ENCODE data around the gene ERC2.

The ERC2 gene

DNA sequence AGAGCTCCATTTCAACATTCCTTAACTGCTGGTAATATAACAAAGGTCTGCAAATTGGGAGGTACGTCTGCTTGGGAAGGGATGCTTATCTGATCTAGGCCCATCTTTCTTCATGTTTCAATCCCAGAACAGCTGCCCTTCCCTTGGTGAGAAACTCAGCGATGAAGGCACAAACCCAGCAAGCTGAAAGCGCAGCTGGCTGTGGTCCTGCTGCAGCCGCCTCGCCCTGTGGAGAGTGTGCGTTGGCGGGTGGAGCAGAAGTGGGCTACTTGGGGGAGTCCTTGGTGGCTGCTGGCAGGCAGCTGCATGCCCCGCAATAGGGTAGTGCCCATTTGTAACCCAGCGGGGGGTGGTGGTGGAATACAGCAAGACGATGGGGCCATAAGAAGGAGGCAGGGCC is 820.6 kb downstream of the ERC2 start:
- H3K4me3 ChIP-seq (ENCODE audit: control insufficient read depth, low read depth, low read length), result no peak overlapping the region
- no peak for DNase-seq (ENCODE audit: low read depth)
- TF ChIP-seq, protein P1, sequence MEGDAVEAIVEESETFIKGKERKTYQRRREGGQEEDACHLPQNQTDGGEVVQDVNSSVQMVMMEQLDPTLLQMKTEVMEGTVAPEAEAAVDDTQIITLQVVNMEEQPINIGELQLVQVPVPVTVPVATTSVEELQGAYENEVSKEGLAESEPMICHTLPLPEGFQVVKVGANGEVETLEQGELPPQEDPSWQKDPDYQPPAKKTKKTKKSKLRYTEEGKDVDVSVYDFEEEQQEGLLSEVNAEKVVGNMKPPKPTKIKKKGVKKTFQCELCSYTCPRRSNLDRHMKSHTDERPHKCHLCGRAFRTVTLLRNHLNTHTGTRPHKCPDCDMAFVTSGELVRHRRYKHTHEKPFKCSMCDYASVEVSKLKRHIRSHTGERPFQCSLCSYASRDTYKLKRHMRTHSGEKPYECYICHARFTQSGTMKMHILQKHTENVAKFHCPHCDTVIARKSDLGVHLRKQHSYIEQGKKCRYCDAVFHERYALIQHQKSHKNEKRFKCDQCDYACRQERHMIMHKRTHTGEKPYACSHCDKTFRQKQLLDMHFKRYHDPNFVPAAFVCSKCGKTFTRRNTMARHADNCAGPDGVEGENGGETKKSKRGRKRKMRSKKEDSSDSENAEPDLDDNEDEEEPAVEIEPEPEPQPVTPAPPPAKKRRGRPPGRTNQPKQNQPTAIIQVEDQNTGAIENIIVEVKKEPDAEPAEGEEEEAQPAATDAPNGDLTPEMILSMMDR (conservative IDR thresholded peaks at IDR 0.05; ENCODE audit: control insufficient read depth, insufficient read depth, low read depth, low read length), result no peak

DNA sequence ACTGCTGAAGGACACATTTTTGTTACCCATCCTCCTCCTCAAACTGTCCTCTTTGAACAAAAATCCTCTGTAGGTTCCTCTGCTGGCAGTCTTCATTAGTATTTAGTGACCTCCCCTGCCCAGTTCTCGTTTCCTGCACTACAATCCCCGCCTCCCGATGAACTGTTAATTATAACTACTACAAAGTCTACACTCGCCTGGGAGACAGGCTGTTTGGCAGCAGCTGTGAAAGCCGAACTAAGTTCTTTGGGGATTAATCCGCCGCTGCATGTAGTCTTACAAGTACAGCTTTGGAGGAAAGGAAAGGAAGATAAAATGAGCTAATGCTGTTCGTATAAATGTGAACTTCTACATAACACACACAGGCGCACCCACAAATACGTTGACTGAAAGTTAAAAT is 821.2 kb downstream of the ERC2 start:
- H3K4me3 ChIP-seq (ENCODE audit: control insufficient read depth, low read depth, low read length), result no peak overlapping the region
- TF ChIP-seq, protein P1 (conservative IDR thresholded peaks at IDR 0.05; ENCODE audit: control insufficient read depth, insufficient read depth, low read depth, low read length), result no peak
- DNase-seq (ENCODE audit: low read depth), result no peak

DNA sequence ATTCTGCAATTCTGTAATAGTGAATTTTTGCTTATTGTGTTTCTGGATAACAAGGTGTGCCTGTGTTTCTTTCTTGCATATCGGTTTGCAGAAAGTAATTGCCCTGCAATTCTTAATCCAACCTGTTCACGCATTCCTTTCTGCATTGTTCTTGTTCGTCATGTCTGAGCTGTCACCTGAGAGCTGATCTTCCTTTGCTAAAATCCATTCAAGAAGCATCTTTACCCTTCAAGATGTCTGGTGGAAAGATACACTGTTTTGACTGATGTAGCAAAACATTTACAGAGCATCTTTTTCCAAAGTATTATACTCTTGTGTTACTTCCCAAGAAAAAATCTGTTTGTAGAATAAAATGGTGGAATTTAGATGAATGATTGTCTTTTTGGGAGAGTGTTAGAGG is 822.1 kb downstream of the ERC2 start:
- TF ChIP-seq, protein P1 (conservative IDR thresholded peaks at IDR 0.05; ENCODE audit: control insufficient read depth, insufficient read depth, low read depth, low read length), result no peak
- no peak overlapping the region for H3K4me3 ChIP-seq (ENCODE audit: control insufficient read depth, low read depth, low read length)
- DNase-seq (ENCODE audit: low read depth), result no peak

DNA sequence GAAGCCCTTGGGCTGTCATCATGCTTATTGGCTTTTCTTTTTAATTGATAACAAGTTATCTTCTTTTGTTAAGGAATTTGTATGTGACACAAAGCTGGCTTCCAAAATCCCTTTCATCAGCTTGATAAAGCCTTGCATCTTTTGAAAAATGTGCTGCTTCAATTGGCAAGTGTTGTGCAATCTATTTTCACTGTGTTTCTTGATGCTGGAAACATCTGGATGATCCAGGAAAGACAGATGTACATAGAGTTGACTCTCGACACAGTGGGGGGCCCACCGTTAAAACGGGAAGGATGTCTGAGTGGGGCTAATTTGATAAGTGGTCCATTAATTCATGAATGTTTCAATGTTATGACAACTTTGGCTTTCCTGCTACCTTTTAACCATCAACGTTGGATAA is 822.8 kb downstream of the ERC2 start:
- DNase-seq (ENCODE audit: low read depth), result no peak
- TF ChIP-seq, protein P1 (conservative IDR thresholded peaks at IDR 0.05; ENCODE audit: control insufficient read depth, insufficient read depth, low read depth, low read length), result no peak
- no peak overlapping the region for H3K4me3 ChIP-seq (ENCODE audit: control insufficient read depth, low read depth, low read length)

DNA sequence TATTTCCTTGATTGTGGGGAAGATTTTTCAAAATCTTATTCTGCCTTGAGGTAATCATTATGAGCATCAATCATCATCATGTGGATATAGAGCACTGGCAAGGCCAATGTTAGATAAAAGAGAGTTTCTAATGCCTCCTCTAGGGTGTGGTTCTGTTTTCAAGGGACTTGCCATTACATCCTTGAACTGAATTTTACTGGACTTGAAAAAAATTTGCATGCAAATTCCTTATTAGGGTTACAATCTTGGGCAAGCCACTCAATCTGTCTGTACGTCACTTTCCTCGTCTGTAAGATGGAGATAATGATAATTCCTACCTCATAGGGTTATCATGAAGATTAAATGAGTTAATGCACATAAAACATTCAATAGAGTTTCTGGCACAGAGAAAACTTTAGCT is 825.0 kb downstream of the ERC2 start:
- DNase-seq (ENCODE audit: low read depth), result no peak
- TF ChIP-seq, protein P1 (conservative IDR thresholded peaks at IDR 0.05; ENCODE audit: control insufficient read depth, insufficient read depth, low read depth, low read length), result no peak
- no peak overlapping the region for H3K4me3 ChIP-seq (ENCODE audit: control insufficient read depth, low read depth, low read length)

DNA sequence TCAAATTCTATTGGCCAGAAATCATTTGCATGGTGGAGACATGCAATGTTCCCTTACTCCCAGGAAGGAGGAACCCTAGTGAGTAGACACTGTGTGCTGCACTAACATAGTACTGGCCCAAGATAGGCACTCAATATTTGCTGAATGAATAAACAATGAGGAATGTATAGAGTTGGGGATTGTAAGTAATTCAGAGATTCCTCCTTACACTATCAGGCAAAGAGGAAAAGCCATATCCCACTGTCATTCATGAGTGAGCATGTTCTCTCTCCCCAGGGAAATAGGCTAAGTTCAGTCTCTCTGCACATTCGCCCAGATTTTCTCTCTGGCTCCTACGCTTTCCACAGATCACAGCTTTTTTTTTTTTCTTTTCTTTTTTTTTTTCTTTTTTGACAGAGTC is 826.3 kb downstream of the ERC2 start:
- no peak overlapping the region for H3K4me3 ChIP-seq (ENCODE audit: control insufficient read depth, low read depth, low read length)
- DNase-seq (ENCODE audit: low read depth), result no peak
- TF ChIP-seq, protein P1 (conservative IDR thresholded peaks at IDR 0.05; ENCODE audit: control insufficient read depth, insufficient read depth, low read depth, low read length), result no peak

Data from fibroblast of mammary gland (primary cell).